CD14-positive monocyte (primary cell): ENCODE results near the gene TCF4. TPM values are rescaled to one million over a fixed set of nuclear protein-coding genes. Genes with fewer than 3 reads are reported as not detected.

Experiments used
- DNase-seq, 3 donors: peaks; one replicate each; pipeline ENCODE4 v3.0.0-alpha.2; 2011 to 2022
- H2AFZ ChIP-seq: 2 replicates; pipeline ENCODE4 v1.6.0; 2012; ENCODE audit warnings: mild to moderate bottlenecking, low read depth, low read length, inconsistent platforms; ENCODE audit not compliant: insufficient read depth, poor library complexity, severe bottlenecking
- H3K27ac ChIP-seq, 2 donors: 1 replicate in 1 of 2; 2 replicates in 1 of 2; pipeline ENCODE4 v1.5.1; 2012 to 2013; ENCODE audit warnings: low read length in 2 of 2, control low read depth in 1 of 2, inconsistent platforms in 1 of 2, low read depth in 1 of 2, mild to moderate bottlenecking in 1 of 2
- H3K27me3 ChIP-seq, 2 donors: one replicate each; pipeline versions ENCODE4 v1.6.0 to v1.6.1; 2011 to 2013; ENCODE audit warnings: low read length in 2 of 2; ENCODE audit not compliant: control insufficient read depth in 2 of 2, insufficient read depth in 2 of 2
- H3K36me3 ChIP-seq, 2 donors: replicated peaks in 1 of 2; 1 replicate in 1 of 2; 2 replicates in 1 of 2; pipeline versions ENCODE4 v1.5.1 to v1.6.1; 2012 to 2013; ENCODE audit warnings: low read length in 2 of 2, control low read depth in 1 of 2, inconsistent platforms in 1 of 2, mild to moderate bottlenecking in 1 of 2; ENCODE audit not compliant: insufficient read depth in 2 of 2, control insufficient read depth in 1 of 2
- H3K4me1 ChIP-seq, 2 donors: 1 replicate in 1 of 2; 2 replicates in 1 of 2; pipeline versions ENCODE4 v1.5.1 to v1.6.1; 2012 to 2013; ENCODE audit warnings: low read length in 2 of 2, control low read depth in 1 of 2, inconsistent platforms in 1 of 2, mild to moderate bottlenecking in 1 of 2, moderate library complexity in 1 of 2; ENCODE audit not compliant: insufficient read depth in 2 of 2, control insufficient read depth in 1 of 2
- H3K4me2 ChIP-seq: replicated peaks from 2 replicates; pipeline ENCODE3; 2012; ENCODE audit warnings: low read length, moderate library complexity, mild to moderate bottlenecking; ENCODE audit not compliant: poor library complexity, severe bottlenecking; ENCODE audit errors: extremely low read depth
- H3K4me3 ChIP-seq, 3 experiments: fragments of 200-600 bp in 1 of 3; sonication (generic) in 1 of 3; replicated peaks in 1 of 3; 1 replicate in 2 of 3; 2 replicates in 1 of 3; pipeline ENCODE4 v1.5.1; 2011 to 2013; ENCODE audit warnings: low read length in 3 of 3, mild to moderate bottlenecking in 3 of 3, control low read depth in 2 of 3, low read depth in 2 of 3, inconsistent platforms in 1 of 3, moderate library complexity in 1 of 3
- H3K79me2 ChIP-seq: 2 replicates; pipeline ENCODE4 v1.6.0; 2012; ENCODE audit warnings: mild to moderate bottlenecking, control low read depth, inconsistent platforms, low read length, moderate library complexity; ENCODE audit not compliant: insufficient read depth
- H3K9ac ChIP-seq: 2 replicates; pipeline ENCODE4 v1.6.0; 2017; ENCODE audit warnings: low read length, mild to moderate bottlenecking; ENCODE audit not compliant: insufficient read depth, poor library complexity, severe bottlenecking
- H3K9me3 ChIP-seq, 2 donors: replicated peaks in 1 of 2; 1 replicate in 1 of 2; 2 replicates in 1 of 2; pipeline versions ENCODE4 v1.5.1 to v1.6.1; 2012 to 2013; ENCODE audit warnings: low read length in 2 of 2, control low read depth in 1 of 2; ENCODE audit not compliant: control insufficient read depth in 1 of 2, insufficient read depth in 1 of 2
- H4K20me1 ChIP-seq: 2 replicates; pipeline ENCODE4 v1.6.0; 2012; ENCODE audit warnings: mild to moderate bottlenecking, low read length, control low read depth, moderate library complexity; ENCODE audit not compliant: insufficient read depth
- H3K27ac Mint-ChIP-seq, 7 donors: one replicate each; pipeline ENCODE4 v1.8.0; 2020; ENCODE audit warnings: mild to moderate bottlenecking in 7 of 7, mixed read lengths in 7 of 7, moderate library complexity in 6 of 7, inconsistent platforms in 2 of 7
- H3K27me3 Mint-ChIP-seq, 3 donors: one replicate each; pipeline ENCODE4 v1.8.0; 2021 to 2022; ENCODE audit warnings: low read depth in 3 of 3, mild to moderate bottlenecking in 3 of 3, mixed read lengths in 3 of 3, moderate library complexity in 3 of 3, inconsistent platforms in 1 of 3
- H3K36me3 Mint-ChIP-seq, 2 donors: one replicate each; pipeline ENCODE4 v1.8.0; 2020; ENCODE audit warnings: mixed read lengths in 2 of 2, inconsistent platforms in 1 of 2, mild to moderate bottlenecking in 1 of 2
- H3K4me1 Mint-ChIP-seq: one replicate; pipeline ENCODE4 v1.8.0; 2020; ENCODE audit warnings: mild to moderate bottlenecking, mixed read lengths
- H3K4me3 Mint-ChIP-seq, 2 donors: one replicate each; pipeline ENCODE4 v1.8.0; 2020; ENCODE audit warnings: mild to moderate bottlenecking in 2 of 2, mixed read lengths in 2 of 2, moderate library complexity in 1 of 2
- H3K9me3 Mint-ChIP-seq, 7 donors: one replicate each; pipeline ENCODE4 v1.8.0; 2020 to 2022; ENCODE audit warnings: mixed read lengths in 7 of 7, mild to moderate bottlenecking in 6 of 7, moderate library complexity in 6 of 7, inconsistent platforms in 2 of 7
- CTCF ChIP-seq: fragments of 200-600 bp; IDR thresholded peaks from one replicate; pipeline ENCODE4 v1.8.0; 2022; ENCODE audit warnings: antibody characterized with exemption, mild to moderate bottlenecking
- WGBS: methylation state at CpG from one replicate; pipeline ENCODE4 v1.1.5; 2013; ENCODE audit warnings: missing lambda C conversion rate; ENCODE audit not compliant: insufficient coverage; 5-methylcytosine and 5-hydroxymethylcytosine counted together
- intact Hi-C, 2 donors: fragments of 100-400 bp; cut with micrococcal nuclease; formaldehyde crosslinking; loops; one replicate each; pipeline versions ENCODE4 v1.15.0 to v1.15.1; 2023
- polyA plus RNA-seq, 3 donors: library from polyadenylated mRNA; depleted of rRNA in 1 of 3; unstranded in 2 of 3; stranded (reverse) in 1 of 3; fragments of 300-500 nt in 2 of 3; fragments of >200 nt in 1 of 3; fragmentation: Illumina TruSeq in 2 of 3; gene quantifications; 1 replicate in 2 of 3; 2 replicates in 1 of 3; pipeline ENCODE4 v1.2.3, GENCODE V29; 2012 to 2021

TCF4 gene
- polyA plus RNA-seq, 3 donors: 5.9 to 12.9 (median 10.7) TPM

GRCh38 chr18:55582325-55582724, 5.7 kb downstream of the TCF4 start:
- Mint-ChIP-seq H3K9me3 (peaks cover 0 to 2% (median 0%) of the 10 kb centered on the region in 7 donors), H3K36me3 (no peaks in the 10 kb centered on the region), H3K4me3 (no peak overlapping the region), H3K27me3 (peaks cover 0 to 2% (median 0%) of the 10 kb centered on the region in 3 donors), H3K4me1 (peaks cover 19% of the 10 kb centered on the region), H3K27ac (no peak overlapping the region)
- DNase-seq: no peak
- peaks cover 3% of the 10 kb centered on the region for H3K79me2 ChIP-seq
- intact Hi-C loops: loop anchor here in 1 of 2 donors (10.0 kb wide), 1 partner anchor 672 kb away; no protein-coding TSS in a partner anchor
- H3K9ac ChIP-seq: no peak overlapping the region
- no peaks in the 10 kb centered on the region for H3K27me3 ChIP-seq
- no peak for TF ChIP-seq CTCF
- H3K36me3 ChIP-seq: no peaks in the 10 kb centered on the region
- H3K27ac ChIP-seq: no peak overlapping the region
- no peak overlapping the region for H3K4me2 ChIP-seq
- no peak overlapping the region for H3K4me3 ChIP-seq
- H4K20me1 ChIP-seq: no peaks in the 10 kb centered on the region
- no peaks in the 10 kb centered on the region for H3K9me3 ChIP-seq
- H3K4me1 ChIP-seq: peaks cover 8 to 14% of the 10 kb centered on the region in 2 donors
- no CpG with 5 or more reads among the region's 1 CpG for WGBS
- no peak overlapping the region for H2AFZ ChIP-seq

GRCh38 chr18:55579501-55580270, 8.3 kb downstream of the TCF4 start:
- Histone ChIP-seq H4K20me1 (no peaks in the 10 kb centered on the region), H3K79me2 (no peaks in the 10 kb centered on the region), H3K9me3 (no peaks in the 10 kb centered on the region), H3K4me3 (no peak overlapping the region), H3K4me1 (peaks cover 5 to 13% of the 10 kb centered on the region in 2 donors), H3K27ac (no peak overlapping the region), H3K9ac (no peak overlapping the region), H3K4me2 (no peak overlapping the region), H3K27me3 (no peaks in the 10 kb centered on the region), H2AFZ (no peak overlapping the region), H3K36me3 (no peaks in the 10 kb centered on the region)
- no peak for TF ChIP-seq CTCF
- DNase-seq: no peak
- Mint-ChIP-seq H3K4me3 (no peak overlapping the region), H3K27me3 (no peaks in the 10 kb centered on the region), H3K9me3 (no peaks in the 10 kb centered on the region), H3K27ac (no peak overlapping the region), H3K36me3 (no peaks in the 10 kb centered on the region), H3K4me1 (peaks cover 19% of the 10 kb centered on the region)
- WGBS: no CpG with 5 or more reads among the region's 4 CpGs
- intact Hi-C loops: loop anchor here in 1 of 2 donors (10.0 kb wide), 1 partner anchor 675 kb away; no protein-coding TSS in a partner anchor
